HG03045 (cell line): ENCODE measurements around the gene PTGDS.

Experiments
- ATAC-seq: cut with Tn5 transposase; IDR thresholded peaks from one replicate; pipeline ENCODE4 v1.9.1; 2021; ENCODE audit warnings: mild to moderate bottlenecking, moderate library complexity; ENCODE audit not compliant: unreplicated experiment

PTGDS gene

GRCh38 chr9:136945333-136946227 is 31.7 kb upstream of the PTGDS start:
- no peak for ATAC-seq

- no peak for ATAC-seq
Observed at GRCh38 chr9:136946228-136947027, 30.9 kb upstream of the PTGDS start.

- no peak for ATAC-seq
Observed at GRCh38 chr9:136947028-136947891, 30.0 kb upstream of the PTGDS start.

GRCh38 chr9:136947955-136948510 is 29.3 kb upstream of the PTGDS start:
- ATAC-seq, result no peak

GRCh38 chr9:136949239-136949816 is 28.0 kb upstream of the PTGDS start:
- no peak for ATAC-seq

- peak; percentile 86 for ATAC-seq
Observed at GRCh38 chr9:136949817-136950655, 27.3 kb upstream of the PTGDS start.

GRCh38 chr9:136950656-136951276 is 26.5 kb upstream of the PTGDS start:
- ATAC-seq, result no peak

GRCh38 chr9:136951541-136952320 is 25.6 kb upstream of the PTGDS start, which contains the start of gene LCN12:
LCN12 (plus strand) TSS chr9:136952273; CDS start chr9:136952328, 55 bp downstream.
- ATAC-seq, result no peak

- no peak for ATAC-seq
Observed at GRCh38 chr9:136952321-136952850, 24.9 kb upstream of the PTGDS start.

- ATAC-seq, result no peak
Observed at GRCh38 chr9:136952876-136953770, 24.2 kb upstream of the PTGDS start.

GRCh38 chr9:136953771-136954269 is 23.5 kb upstream of the PTGDS start:
- ATAC-seq, result no peak

GRCh38 chr9:136954270-136955083 is 22.8 kb upstream of the PTGDS start:
- no peak for ATAC-seq

GRCh38 chr9:136955202-136955942 is 21.9 kb upstream of the PTGDS start:
- ATAC-seq, result no peak

- no peak for ATAC-seq
Observed at GRCh38 chr9:136955943-136956335, 21.4 kb upstream of the PTGDS start.

GRCh38 chr9:136956604-136957003 is 20.7 kb upstream of the PTGDS start:
- no peak for ATAC-seq
